B cell (primary cell): Measurements from ENCODE around the gene ADCY3. TPM values are rescaled to one million over a fixed set of nuclear protein-coding genes. Genes with fewer than 3 reads are reported as not detected.

Experiments used
- ATAC-seq: fragments of 200-7000 bp; cut with Tn5 transposase; one replicate; pipeline ENCODE4 v1.10.0; 2021; ENCODE audit warnings: low read depth, mild to moderate bottlenecking, moderate number of reproducible peaks, moderate library complexity
- CTCF ChIA-PET: fragments of 350-600 bp; sonication (Branson Sonifier 250); formaldehyde crosslinking; loops from one replicate; lab custom pipeline; 2021; ENCODE audit warnings: antibody characterized with exemption, inconsistent platforms; lab: Charles Lee
- POLR2A ChIA-PET: fragments of 350-600 bp; sonication (Branson Sonifier 250); formaldehyde crosslinking; loops from one replicate; lab custom pipeline; 2021; ENCODE audit warnings: antibody characterized with exemption; lab: Charles Lee
- DNase-seq: peaks from one replicate; pipeline ENCODE4 v3.0.0; 2013
- H2AFZ ChIP-seq: 2 replicates; pipeline ENCODE4 v1.6.1; 2012; ENCODE audit warnings: mild to moderate bottlenecking, low read depth, low read length; ENCODE audit not compliant: insufficient read depth, poor library complexity, severe bottlenecking
- H3K27ac ChIP-seq, 2 donors: 1 replicate in 1 of 2; 2 replicates in 1 of 2; pipeline ENCODE4 v1.5.1; 2012 to 2013; ENCODE audit warnings: low read length in 2 of 2, mild to moderate bottlenecking in 2 of 2, moderate library complexity in 1 of 2
- H3K27me3 ChIP-seq, 4 experiments: fragments of 200-600 bp in 1 of 4; sonication (generic) in 1 of 4; replicated peaks in 1 of 4; 1 replicate in 2 of 4; 2 replicates in 2 of 4; pipeline versions ENCODE4 v1.6.1 to v1.7.0; 2013 to 2016; ENCODE audit warnings: low read length in 3 of 4, mild to moderate bottlenecking in 2 of 4, mixed read lengths in 1 of 4, moderate library complexity in 1 of 4; ENCODE audit not compliant: insufficient read depth in 4 of 4, control insufficient read depth in 3 of 4; ENCODE audit errors: control extremely low read depth in 1 of 4
- H3K36me3 ChIP-seq, 2 experiments: replicated peaks in 1 of 2; 1 replicate in 1 of 2; 2 replicates in 1 of 2; pipeline versions ENCODE4 v1.6.1 to v1.7.1; 2013; ENCODE audit warnings: low read length in 1 of 2; ENCODE audit not compliant: insufficient read depth in 2 of 2, control insufficient read depth in 1 of 2; ENCODE audit errors: control extremely low read depth in 1 of 2, extremely low read depth in 1 of 2
- H3K4me1 ChIP-seq, 2 donors: fragments of 200-600 bp in 1 of 2; sonication (generic) in 1 of 2; 1 replicate in 1 of 2; 2 replicates in 1 of 2; pipeline versions ENCODE4 v1.5.1 to v1.6.1; 2013 to 2017; ENCODE audit warnings: low read length in 2 of 2; ENCODE audit not compliant: control insufficient read depth in 2 of 2, insufficient read depth in 2 of 2
- H3K4me2 ChIP-seq: replicated peaks from 2 replicates; pipeline ENCODE3; 2012; ENCODE audit warnings: mild to moderate bottlenecking, low read depth, low read length; ENCODE audit not compliant: poor library complexity, severe bottlenecking
- H3K4me3 ChIP-seq, 5 experiments: fragments of 200-600 bp in 1 of 5; sonication (generic) in 1 of 5; 1 replicate in 3 of 5; 2 replicates in 2 of 5; pipeline versions ENCODE4 v1.5.1 to v1.7.0; 2011 to 2016; ENCODE audit warnings: low read length in 4 of 5, mild to moderate bottlenecking in 4 of 5, low read depth in 2 of 5, control low read depth in 1 of 5, moderate library complexity in 1 of 5; ENCODE audit not compliant: insufficient read depth in 1 of 5; ENCODE audit errors: control extremely low read depth in 1 of 5, extremely low read depth in 1 of 5
- H3K79me2 ChIP-seq: fragments of 200-600 bp; sonication (generic); one replicate; pipeline ENCODE4 v1.6.0; 2016; ENCODE audit warnings: low read length; ENCODE audit not compliant: control insufficient read depth, insufficient read depth
- H3K9ac ChIP-seq: fragments of 200-600 bp; sonication (generic); 2 replicates; pipeline ENCODE4 v1.6.1; 2017; ENCODE audit warnings: mild to moderate bottlenecking, low read length, moderate library complexity
- H3K9me3 ChIP-seq, 3 donors: one replicate each; pipeline versions ENCODE4 v1.6.1 to v1.7.1; 2013; ENCODE audit warnings: low read length in 2 of 3; ENCODE audit not compliant: control insufficient read depth in 2 of 3, insufficient read depth in 1 of 3; ENCODE audit errors: control extremely low read depth in 1 of 3
- H4K20me1 ChIP-seq: 2 replicates; pipeline ENCODE4 v1.6.0; 2012; ENCODE audit warnings: mild to moderate bottlenecking, low read length; ENCODE audit not compliant: insufficient read depth, control insufficient read depth, poor library complexity, severe bottlenecking
- H3K27ac Mint-ChIP-seq: one replicate; pipeline ENCODE4 v1.8.0; 2021; ENCODE audit warnings: mixed read lengths
- H3K27me3 Mint-ChIP-seq: one replicate; pipeline ENCODE4 v1.8.0; 2021; ENCODE audit warnings: mixed read lengths
- H3K4me1 Mint-ChIP-seq: one replicate; pipeline ENCODE4 v1.8.0; 2021; ENCODE audit warnings: mixed read lengths
- H3K4me3 Mint-ChIP-seq: one replicate; pipeline ENCODE4 v1.8.0; 2021; ENCODE audit warnings: mixed read lengths
- H3K9me3 Mint-ChIP-seq: one replicate; pipeline ENCODE4 v1.8.0; 2022; ENCODE audit warnings: mixed read lengths; ENCODE audit not compliant: insufficient read depth
- CTCF ChIP-seq: fragments of 200-600 bp; IDR thresholded peaks from one replicate; pipeline ENCODE4 v1.8.0; 2022; ENCODE audit warnings: antibody characterized with exemption, mild to moderate bottlenecking
- EZH2 ChIP-seq: IDR thresholded peaks from 2 replicates; pipeline ENCODE4 v1.6.1; 2012; ENCODE audit warnings: borderline replicate concordance, low read depth, mild to moderate bottlenecking, moderate library complexity, low read length; ENCODE audit not compliant: insufficient read depth, poor library complexity, severe bottlenecking
- WGBS: methylation state at CpG from one replicate; pipeline ENCODE4 v1.1.5; 2013; ENCODE audit warnings: missing lambda C conversion rate; ENCODE audit not compliant: insufficient coverage; 5-methylcytosine and 5-hydroxymethylcytosine counted together
- intact Hi-C: fragments of 100-400 bp; cut with micrococcal nuclease; formaldehyde crosslinking; loops from one replicate; pipeline ENCODE4 v1.10.0; 2022
- polyA plus RNA-seq: library from polyadenylated mRNA; depleted of rRNA; stranded (reverse); fragments of >200 nt; gene quantifications from 2 replicates; pipeline ENCODE4 v1.2.3, GENCODE V29; 2012
- total RNA-seq, 2 donors: library from RNA; stranded (reverse); fragments of 120-200 nt in 1 of 2; gene quantifications; 1 replicate in 1 of 2; 2 replicates in 1 of 2; pipeline versions ENCODE4 v1.2.3 to v1.2.4, GENCODE V29; 2013 to 2022

Gene ADCY3
- total and polyA plus RNA-seq, 2 donors (not counting 1 experiment from before 2014, with no cell fraction given) = 48.4 to 73.0 TPM

DNA sequence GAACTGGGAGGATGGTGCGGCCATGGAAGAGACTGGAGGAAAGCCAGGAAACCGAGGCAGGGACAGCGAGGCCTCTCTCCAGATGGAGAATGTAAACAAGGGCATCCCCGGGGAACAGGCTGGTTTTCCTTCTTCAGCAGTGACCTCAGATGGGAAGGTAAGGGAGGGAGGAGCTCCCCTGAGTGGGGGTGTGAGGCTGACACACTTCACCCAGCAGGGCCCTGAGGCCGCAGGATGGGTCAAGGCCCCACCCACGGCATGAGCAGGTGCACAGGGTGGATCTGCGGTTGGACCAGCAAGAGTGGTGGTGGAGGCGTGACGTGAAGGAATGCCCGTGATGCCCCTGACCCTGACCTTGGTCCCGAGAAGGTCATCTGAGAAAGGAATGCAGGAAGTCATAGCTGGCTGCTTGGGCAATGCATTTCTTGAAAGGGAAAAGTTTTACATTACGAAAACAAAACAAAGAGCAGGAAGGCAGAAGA lies 48.1 kb downstream of the ADCY3 start:
- WGBS = 95% methylated on average over 12 of the region's 12 CpGs
- POLR2A ChIA-PET = no interaction called here

More for the DNA sequence above, 48.1 kb downstream of the ADCY3 start:
- Histone ChIP-seq H2AFZ (no peak overlapping the region), H3K27me3 (no peaks in the 10 kb centered on the region), H3K4me2 (no peak overlapping the region), H3K36me3 (peaks cover 2 to 16% of the 10 kb centered on the region in 2 experiments), H3K9ac (no peak overlapping the region), H4K20me1 (peaks cover 5% of the 10 kb centered on the region), H3K79me2 (peaks cover 8% of the 10 kb centered on the region), H3K27ac (no peak overlapping the region), H3K4me1 (no peaks in the 10 kb centered on the region), H3K4me3 (no peak overlapping the region), H3K9me3 (no peaks in the 10 kb centered on the region)
- Mint-ChIP-seq H3K27me3 (no peaks in the 10 kb centered on the region), H3K4me3 (no peak overlapping the region), H3K9me3 (no peaks in the 10 kb centered on the region), H3K4me1 (no peaks in the 10 kb centered on the region), H3K27ac (no peak overlapping the region)
- ATAC-seq (no peak), DNase-seq (no peak)
- no peak for TF ChIP-seq CTCF
- TF ChIP-seq EZH2 = no peak
- intact Hi-C loops = no loop called here
- CTCF ChIA-PET = no interaction called here
